ENCODE results near the gene NBEA. TPM values are rescaled to one million over a fixed set of nuclear protein-coding genes. Genes with fewer than 3 reads are reported as not detected.

NBEA gene
- total RNA-seq, 4 donors from 2014 or later: 21.5 to 60.4 (median 27.9) TPM

- H3K27ac ChIP-seq: no peak overlapping the region
- peaks cover 0 to 5% of the 10 kb centered on the region in 2 donors for H3K4me1 ChIP-seq
- H3K27me3 ChIP-seq: no peaks in the 10 kb centered on the region
- no peak for TF ChIP-seq CTCF (IDR thresholded peaks at IDR 0.05)
- no peak for TF ChIP-seq POLR2A (IDR thresholded peaks at IDR 0.05)
- DNase-seq: no peak
- intact Hi-C loops (cut with DNase I): no loop called here
- H3K36me3 ChIP-seq: no peaks in the 10 kb centered on the region
- H3K4me3 ChIP-seq (replicated peaks in 1 of 3): no peak overlapping the region
- H3K9me3 ChIP-seq: no peaks in the 10 kb centered on the region
These were observed 531.2 kb downstream of the NBEA start for GRCh38 chr13:35473206-35473775.

- Histone ChIP-seq H3K4me1 (peaks cover 0 to 5% of the 10 kb centered on the region in 2 donors), H3K4me3 (replicated peaks in 1 of 3) (no peak overlapping the region), H3K36me3 (no peaks in the 10 kb centered on the region), H3K27ac (no peak overlapping the region), H3K27me3 (no peaks in the 10 kb centered on the region), H3K9me3 (no peaks in the 10 kb centered on the region)
- TF ChIP-seq CTCF (IDR thresholded peaks at IDR 0.05) (no peak), POLR2A (IDR thresholded peaks at IDR 0.05) (no peak)
- no peak for DNase-seq
- 79 to 85% methylated on average over 2 of the region's 2 CpGs for WGBS, 2 donors
- intact Hi-C loops (cut with DNase I): no loop called here
These were observed 531.7 kb downstream of the NBEA start for GRCh38 chr13:35473802-35474201.

- Histone ChIP-seq H3K9me3 (no peaks in the 10 kb centered on the region), H3K4me1 (peaks cover 0 to 5% of the 10 kb centered on the region in 2 donors), H3K4me3 (replicated peaks in 1 of 3) (peak overlapping the region in 1 of 3 donors; percentile 22), H3K27ac (peak overlapping the region; percentile 40 to 55 (median 54)), H3K27me3 (no peaks in the 10 kb centered on the region), H3K36me3 (no peaks in the 10 kb centered on the region)
- DNase-seq: no peak
- intact Hi-C loops (cut with DNase I): no loop called here
- no peak for TF ChIP-seq POLR2A (IDR thresholded peaks at IDR 0.05)
- TF ChIP-seq CTCF (IDR thresholded peaks at IDR 0.05): no peak
- WGBS, 2 donors: 56 to 68% methylated on average over 17 of the region's 17 CpGs
These were observed 532.6 kb downstream of the NBEA start for GRCh38 chr13:35474496-35475211.

- TF ChIP-seq CTCF (IDR thresholded peaks at IDR 0.05): no peak
- no peak for TF ChIP-seq POLR2A (IDR thresholded peaks at IDR 0.05)
- H3K4me1 ChIP-seq: peaks cover 0 to 3% of the 10 kb centered on the region in 2 donors
- peak overlapping the region; percentile 40 to 55 (median 54) for H3K27ac ChIP-seq
- H3K9me3 ChIP-seq: no peaks in the 10 kb centered on the region
- no peaks in the 10 kb centered on the region for H3K36me3 ChIP-seq
- no peak for DNase-seq
- intact Hi-C loops (cut with DNase I): no loop called here
- WGBS, 2 donors: 58 to 63% methylated on average over 33 to 47 of the region's 47 CpGs
- H3K27me3 ChIP-seq: no peaks in the 10 kb centered on the region
- peak overlapping the region in 2 of 3 donors; percentile 4 to 22 for H3K4me3 ChIP-seq (replicated peaks in 1 of 3)
These were observed 533.3 kb downstream of the NBEA start for GRCh38 chr13:35475212-35475959.

All from thyroid gland (tissue), 4 donors.